Endodermal cell (in vitro differentiated cells): Measurements from ENCODE around the gene KIF3A. TPM values are rescaled to one million over a fixed set of nuclear protein-coding genes. Genes with fewer than 3 reads are reported as not detected.

Experiments used
- DNase-seq: peaks from one replicate; pipeline ENCODE4 v3.0.0-alpha.2; 2017
- H3K27ac ChIP-seq: 2 replicates; pipeline ENCODE4 v1.5.1; 2013; ENCODE audit warnings: mild to moderate bottlenecking, low read depth, low read length, moderate library complexity
- H3K27me3 ChIP-seq: 2 replicates; pipeline ENCODE4 v1.6.1; 2013; ENCODE audit warnings: mild to moderate bottlenecking, low read length, moderate library complexity; ENCODE audit not compliant: insufficient read depth, control insufficient read depth, poor library complexity, severe bottlenecking
- H3K36me3 ChIP-seq: 2 replicates; pipeline ENCODE4 v1.7.0; 2013; ENCODE audit warnings: mild to moderate bottlenecking, low read length, moderate library complexity; ENCODE audit not compliant: control insufficient read depth, insufficient read depth
- H3K4me1 ChIP-seq: one replicate; pipeline ENCODE4 v1.7.0; 2013; ENCODE audit warnings: low read length; ENCODE audit not compliant: control insufficient read depth, insufficient read depth
- H3K4me3 ChIP-seq: 2 replicates; pipeline ENCODE4 v1.5.1; 2013; ENCODE audit warnings: mild to moderate bottlenecking, low read length, moderate library complexity
- H3K9ac ChIP-seq: 2 replicates; pipeline ENCODE4 v1.6.1; 2013; ENCODE audit warnings: mild to moderate bottlenecking, low read length, moderate library complexity; ENCODE audit not compliant: poor library complexity, severe bottlenecking; ENCODE audit errors: extremely low read depth
- H3K9me3 ChIP-seq: 2 replicates; pipeline ENCODE4 v1.6.1; 2013; ENCODE audit warnings: mild to moderate bottlenecking, low read length, moderate library complexity; ENCODE audit not compliant: control insufficient read depth
- H3K27ac Mint-ChIP-seq: 2 replicates; pipeline ENCODE4 v1.8.0; 2020; ENCODE audit warnings: mixed read lengths
- H3K27me3 Mint-ChIP-seq: 2 replicates; pipeline ENCODE4 v1.8.0; 2021; ENCODE audit warnings: mild to moderate bottlenecking, mixed read lengths; ENCODE audit not compliant: insufficient read depth
- H3K36me3 Mint-ChIP-seq: 2 replicates; pipeline ENCODE4 v1.8.0; 2020; ENCODE audit warnings: low read depth, mixed read lengths
- H3K4me1 Mint-ChIP-seq: 2 replicates; pipeline ENCODE4 v1.8.0; 2020; ENCODE audit warnings: mixed read lengths
- H3K4me3 Mint-ChIP-seq: 2 replicates; pipeline ENCODE4 v1.8.0; 2020; ENCODE audit warnings: mild to moderate bottlenecking, moderate library complexity, mixed read lengths
- H3K9me3 Mint-ChIP-seq: 2 replicates; pipeline ENCODE4 v1.8.0; 2020; ENCODE audit warnings: mild to moderate bottlenecking, mixed read lengths
- WGBS, 2 experiments: methylation state at CpG; one replicate each; pipeline versions ENCODE4 v1.1.5 to v1.1.7; 2013; ENCODE audit warnings: missing lambda C conversion rate in 2 of 2, mixed read lengths in 1 of 2; ENCODE audit not compliant: insufficient coverage in 1 of 2, insufficient read length in 1 of 2; 5-methylcytosine and 5-hydroxymethylcytosine counted together
- total RNA-seq, 2 donors: library from RNA; stranded (reverse); fragmentation: NEBNext Ultra II Directional in 1 of 2; extraction: Animal tissue kit (Norgen Biotek cat#: 25700) in 1 of 2; gene quantifications; 2 replicates in 1 of 2; 3 replicates in 1 of 2; pipeline ENCODE4 v1.2.1, GENCODE V29; 2021
- TF ChIP-seq, protein P1 (sequence below): fragments of 200-600 bp; sonication (generic); conservative IDR thresholded peaks from 2 replicates; pipeline ENCODE4 v1.5.0; 2021; ENCODE audit warnings: antibody characterized with exemption, mild to moderate bottlenecking

The KIF3A gene
- total RNA-seq, 2 donors from 2014 or later, result 19.6 to 25.2 TPM

DNA sequence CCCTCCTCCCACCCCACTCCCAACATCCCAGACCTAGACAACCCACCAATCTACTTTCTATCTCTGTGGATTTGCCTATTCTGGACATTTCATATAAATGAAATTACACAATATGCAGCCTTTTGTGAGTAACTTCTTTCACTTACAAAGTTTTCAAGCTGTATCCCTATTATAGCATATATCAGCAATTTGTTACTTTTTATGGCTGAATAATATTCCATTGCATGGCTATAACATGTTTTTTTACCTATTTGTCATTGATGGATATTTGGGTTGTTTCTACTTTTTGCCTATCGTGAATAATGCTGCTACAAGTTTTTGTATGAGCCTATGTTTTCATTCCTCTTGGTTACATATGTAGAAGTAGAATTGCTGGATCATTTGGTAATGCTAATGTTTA lies 1.9 kb upstream of the KIF3A start:
- Mint-ChIP-seq H3K4me3 (no peak overlapping the region), H3K4me1 (peaks cover 6% of the 10 kb centered on the region), H3K36me3 (no peaks in the 10 kb centered on the region), H3K9me3 (peaks cover 5% of the 10 kb centered on the region), H3K27ac (no peak overlapping the region), H3K27me3 (peaks cover 29% of the 10 kb centered on the region)
- Histone ChIP-seq H3K9me3 (peaks cover 3% of the 10 kb centered on the region), H3K4me3 (no peak overlapping the region), H3K9ac (no peak overlapping the region), H3K36me3 (no peaks in the 10 kb centered on the region), H3K4me1 (no peaks in the 10 kb centered on the region), H3K27ac (no peak overlapping the region), H3K27me3 (peaks cover 31% of the 10 kb centered on the region)
- TF ChIP-seq, protein P1, sequence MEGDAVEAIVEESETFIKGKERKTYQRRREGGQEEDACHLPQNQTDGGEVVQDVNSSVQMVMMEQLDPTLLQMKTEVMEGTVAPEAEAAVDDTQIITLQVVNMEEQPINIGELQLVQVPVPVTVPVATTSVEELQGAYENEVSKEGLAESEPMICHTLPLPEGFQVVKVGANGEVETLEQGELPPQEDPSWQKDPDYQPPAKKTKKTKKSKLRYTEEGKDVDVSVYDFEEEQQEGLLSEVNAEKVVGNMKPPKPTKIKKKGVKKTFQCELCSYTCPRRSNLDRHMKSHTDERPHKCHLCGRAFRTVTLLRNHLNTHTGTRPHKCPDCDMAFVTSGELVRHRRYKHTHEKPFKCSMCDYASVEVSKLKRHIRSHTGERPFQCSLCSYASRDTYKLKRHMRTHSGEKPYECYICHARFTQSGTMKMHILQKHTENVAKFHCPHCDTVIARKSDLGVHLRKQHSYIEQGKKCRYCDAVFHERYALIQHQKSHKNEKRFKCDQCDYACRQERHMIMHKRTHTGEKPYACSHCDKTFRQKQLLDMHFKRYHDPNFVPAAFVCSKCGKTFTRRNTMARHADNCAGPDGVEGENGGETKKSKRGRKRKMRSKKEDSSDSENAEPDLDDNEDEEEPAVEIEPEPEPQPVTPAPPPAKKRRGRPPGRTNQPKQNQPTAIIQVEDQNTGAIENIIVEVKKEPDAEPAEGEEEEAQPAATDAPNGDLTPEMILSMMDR, result no peak
- WGBS, 2 experiments, result 81% methylated on average over 1 of the region's 1 CpG; no CpG with 5 or more reads in 1 of the 2 experiments
- no peak for DNase-seq

DNA sequence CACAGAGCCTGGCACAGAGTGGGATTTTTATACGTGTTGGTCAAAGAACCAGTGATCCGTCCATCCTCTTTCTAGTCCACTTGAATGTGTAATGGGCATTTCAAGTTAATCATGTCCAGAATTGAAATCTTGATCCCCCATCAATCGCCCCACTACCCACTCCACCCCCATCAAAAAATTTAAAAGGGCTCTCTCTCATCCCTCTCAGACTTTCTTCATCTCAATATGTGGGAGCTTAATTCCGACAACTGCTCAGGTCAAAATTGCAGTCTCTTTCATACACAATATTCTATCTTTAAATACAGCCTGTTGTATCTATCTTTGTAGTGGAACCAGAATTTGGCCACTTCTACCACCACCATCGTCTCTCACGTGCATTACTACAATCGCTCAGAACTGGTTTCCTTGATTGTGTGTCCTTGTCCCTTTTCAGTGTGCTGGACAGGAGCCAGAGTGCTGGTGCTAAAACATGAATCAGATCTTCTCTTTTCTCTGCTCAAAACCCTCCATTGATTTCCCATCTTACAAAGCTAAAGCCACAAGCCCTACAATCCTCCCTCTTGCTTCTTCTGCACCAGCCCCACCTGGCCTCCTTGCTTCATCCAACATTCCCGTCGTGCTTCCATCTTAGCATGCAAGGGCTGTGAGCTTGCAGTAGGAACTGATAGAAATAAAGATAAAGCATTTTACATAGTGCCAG lies 786 bp upstream of the KIF3A start:
- Histone ChIP-seq H3K4me1 (no peaks in the 10 kb centered on the region), H3K27me3 (peaks cover 29% of the 10 kb centered on the region), H3K9me3 (peaks cover 3% of the 10 kb centered on the region), H3K36me3 (peaks cover 9% of the 10 kb centered on the region), H3K27ac (no peak overlapping the region), H3K9ac (no peak overlapping the region), H3K4me3 (peak overlapping the region; percentile 82)
- Mint-ChIP-seq H3K9me3 (peaks cover 5% of the 10 kb centered on the region), H3K27ac (no peak overlapping the region), H3K4me3 (peak overlapping the region; percentile 73), H3K4me1 (peaks cover 6% of the 10 kb centered on the region), H3K36me3 (peaks cover 7% of the 10 kb centered on the region), H3K27me3 (peaks cover 26% of the 10 kb centered on the region)
- DNase-seq, result no peak
- TF ChIP-seq, protein P1, result no peak
- WGBS, 2 experiments, result 77 to 81% methylated on average over 8 to 9 of the region's 9 CpGs

DNA sequence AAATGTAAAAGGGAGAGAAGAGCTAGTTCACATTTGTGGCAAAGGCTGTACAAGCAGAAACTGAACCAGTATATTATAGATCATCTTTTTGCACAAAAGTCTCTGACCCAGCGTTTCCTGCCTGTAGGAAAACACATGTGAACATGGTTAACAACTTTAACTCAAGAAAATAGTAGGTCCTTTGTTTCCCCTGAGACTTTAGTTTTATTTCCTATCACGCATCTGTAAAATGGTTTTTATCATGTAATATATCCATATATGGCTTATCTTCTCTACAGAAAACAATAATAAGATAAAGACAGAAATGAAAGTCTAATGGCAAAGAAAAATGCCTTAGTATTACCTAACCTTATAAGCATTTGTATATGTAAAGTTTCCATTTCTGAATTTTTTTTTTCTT lies 2.7 kb downstream of the KIF3A start:
- peaks cover 10% of the 10 kb centered on the region for H3K27me3 ChIP-seq
- no peaks in the 10 kb centered on the region for H3K9me3 ChIP-seq
- H3K4me3 ChIP-seq, result no peak overlapping the region
- H3K36me3 ChIP-seq, result peaks cover 9% of the 10 kb centered on the region
- H3K4me1 ChIP-seq, result no peaks in the 10 kb centered on the region
- H3K9me3 Mint-ChIP-seq, result no peaks in the 10 kb centered on the region
- DNase-seq, result no peak
- no peak overlapping the region for H3K4me3 Mint-ChIP-seq
- H3K27me3 Mint-ChIP-seq, result peaks cover 7% of the 10 kb centered on the region
- H3K36me3 Mint-ChIP-seq, result peaks cover 21% of the 10 kb centered on the region
- 97% methylated on average over 1 of the region's 2 CpGs; no CpG with 5 or more reads in 1 of the 2 experiments for WGBS, 2 experiments
- no peak overlapping the region for H3K27ac Mint-ChIP-seq
- no peak overlapping the region for H3K27ac ChIP-seq
- peaks cover 6% of the 10 kb centered on the region for H3K4me1 Mint-ChIP-seq
- no peak overlapping the region for H3K9ac ChIP-seq
- TF ChIP-seq, protein P1, result no peak
